Spleen (tissue), 7 donors: ENCODE measurements around the gene GPR107.

Experiments
- POLR2AphosphoS5 ChIP-seq, 3 donors: sonication (generic); formaldehyde crosslinking; IDR thresholded peaks; one replicate each; pipeline ENCODE4 v1.5.1; 2017; ENCODE audit warnings: antibody characterized with exemption in 3 of 3
- TF ChIP-seq, protein P1 (sequence below), 11 experiments: fragments of 200-600 bp in 7 of 11; fragments of 450-650 bp in 4 of 11; sonication (generic) in 4 of 11; IDR thresholded peaks in 8 of 11; conservative IDR thresholded peaks in 3 of 11; 1 replicate in 7 of 11; 2 replicates in 4 of 11; pipeline versions ENCODE4 v1.4.0 to v1.8.0; 2016 to 2021; ENCODE audit warnings: antibody characterized with exemption in 11 of 11, inconsistent platforms in 4 of 11, mild to moderate bottlenecking in 1 of 11
- donor health status: DM: no; HTN: no; CAD: no; lungs with moderate emphysema.
- donor health status: DM: no; HTN: no; CAD: no.
- donor health status: DM: no; HTN: no; CAD: no.

- TF ChIP-seq, protein P1, sequence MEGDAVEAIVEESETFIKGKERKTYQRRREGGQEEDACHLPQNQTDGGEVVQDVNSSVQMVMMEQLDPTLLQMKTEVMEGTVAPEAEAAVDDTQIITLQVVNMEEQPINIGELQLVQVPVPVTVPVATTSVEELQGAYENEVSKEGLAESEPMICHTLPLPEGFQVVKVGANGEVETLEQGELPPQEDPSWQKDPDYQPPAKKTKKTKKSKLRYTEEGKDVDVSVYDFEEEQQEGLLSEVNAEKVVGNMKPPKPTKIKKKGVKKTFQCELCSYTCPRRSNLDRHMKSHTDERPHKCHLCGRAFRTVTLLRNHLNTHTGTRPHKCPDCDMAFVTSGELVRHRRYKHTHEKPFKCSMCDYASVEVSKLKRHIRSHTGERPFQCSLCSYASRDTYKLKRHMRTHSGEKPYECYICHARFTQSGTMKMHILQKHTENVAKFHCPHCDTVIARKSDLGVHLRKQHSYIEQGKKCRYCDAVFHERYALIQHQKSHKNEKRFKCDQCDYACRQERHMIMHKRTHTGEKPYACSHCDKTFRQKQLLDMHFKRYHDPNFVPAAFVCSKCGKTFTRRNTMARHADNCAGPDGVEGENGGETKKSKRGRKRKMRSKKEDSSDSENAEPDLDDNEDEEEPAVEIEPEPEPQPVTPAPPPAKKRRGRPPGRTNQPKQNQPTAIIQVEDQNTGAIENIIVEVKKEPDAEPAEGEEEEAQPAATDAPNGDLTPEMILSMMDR (IDR thresholded peaks at IDR 0.05 in 8 of 11, conservative IDR thresholded peaks at IDR 0.05 in 3 of 11): no peak
- TF ChIP-seq POLR2AphosphoS5 (IDR thresholded peaks at IDR 0.05): no peak
These were observed 125.7 kb downstream of the GPR107 start for GRCh38 chr9:130179331-130179907.
